MM.1S (cell line): ENCODE measurements around the gene CDK11A.
A peak's percentile ranks its signal among the peaks of the same experiment; 100 is the strongest.
"Not testable (repeated sequence)": the region's sequence is repeated elsewhere in the genome, so short reads cannot be mapped to it uniquely, and the experiment has no call there.

ENCODE experiments used
- DNase-seq: peaks from one replicate; pipeline ENCODE4 v3.0.0-alpha.2; 2015
- H2AFZ ChIP-seq: fragments of 300-600 bp; sonication (generic); 2 replicates; pipeline ENCODE4 v1.6.0; 2016; ENCODE audit warnings: antibody characterized with exemption, low read length
- H3F3A ChIP-seq: fragments of 300-600 bp; sonication (generic); 2 replicates; pipeline ENCODE4 v1.6.1; 2016; ENCODE audit warnings: mild to moderate bottlenecking, antibody characterized with exemption, low read length, moderate library complexity, mixed read lengths; ENCODE audit not compliant: insufficient read depth
- H3K27ac ChIP-seq: fragments of 300-600 bp; sonication (generic); 2 replicates; pipeline ENCODE4 v1.5.1; 2016; ENCODE audit warnings: mild to moderate bottlenecking, low read length
- H3K27me3 ChIP-seq: fragments of 300-600 bp; sonication (generic); replicated peaks from 2 replicates; pipeline ENCODE4 v1.6.0; 2016; ENCODE audit warnings: low read length; ENCODE audit not compliant: insufficient read depth
- H3K36me3 ChIP-seq: fragments of 300-600 bp; sonication (generic); replicated peaks from 2 replicates; pipeline ENCODE4 v1.6.1; 2016; ENCODE audit warnings: mild to moderate bottlenecking, low read length, mixed read lengths; ENCODE audit not compliant: insufficient read depth
- H3K4me1 ChIP-seq: fragments of 300-600 bp; sonication (generic); 2 replicates; pipeline ENCODE4 v1.6.1; 2016; ENCODE audit warnings: low read length, mixed read lengths
- H3K4me2 ChIP-seq: fragments of 300-600 bp; sonication (generic); 2 replicates; pipeline ENCODE4 v1.6.0; 2016; ENCODE audit warnings: low read depth, low read length
- H3K4me3 ChIP-seq: fragments of 300-600 bp; sonication (generic); 2 replicates; pipeline ENCODE4 v1.5.1; 2016; ENCODE audit warnings: low read length, mixed read lengths
- H3K79me2 ChIP-seq: fragments of 300-600 bp; sonication (generic); 2 replicates; pipeline ENCODE4 v1.6.1; 2016; ENCODE audit warnings: mixed run types, low read length, mixed read lengths
- H3K9ac ChIP-seq: fragments of 300-600 bp; sonication (generic); 2 replicates; pipeline ENCODE4 v1.6.1; 2016; ENCODE audit warnings: low read length, mixed read lengths
- H3K9me2 ChIP-seq: fragments of 300-600 bp; sonication (generic); replicated peaks from 2 replicates; pipeline ENCODE4 v1.6.1; 2016; ENCODE audit warnings: mild to moderate bottlenecking, low read length, mixed read lengths; ENCODE audit not compliant: insufficient read depth
- H3K9me3 ChIP-seq: fragments of 300-600 bp; sonication (generic); replicated peaks from 2 replicates; pipeline ENCODE4 v1.6.1; 2016; ENCODE audit warnings: mild to moderate bottlenecking, low read length, mixed read lengths; ENCODE audit not compliant: insufficient read depth
- H4K20me1 ChIP-seq: fragments of 300-600 bp; sonication (generic); 2 replicates; pipeline ENCODE4 v1.6.1; 2016; ENCODE audit warnings: mild to moderate bottlenecking, low read length, moderate library complexity, mixed read lengths; ENCODE audit not compliant: insufficient read depth
- TF ChIP-seq, protein P1 (sequence below): fragments of 300-600 bp; sonication (generic); IDR thresholded peaks from 2 replicates; pipeline ENCODE4 v1.5.1; 2016; ENCODE audit warnings: antibody characterized with exemption, low read length, mixed read lengths

CDK11A gene

DNA sequence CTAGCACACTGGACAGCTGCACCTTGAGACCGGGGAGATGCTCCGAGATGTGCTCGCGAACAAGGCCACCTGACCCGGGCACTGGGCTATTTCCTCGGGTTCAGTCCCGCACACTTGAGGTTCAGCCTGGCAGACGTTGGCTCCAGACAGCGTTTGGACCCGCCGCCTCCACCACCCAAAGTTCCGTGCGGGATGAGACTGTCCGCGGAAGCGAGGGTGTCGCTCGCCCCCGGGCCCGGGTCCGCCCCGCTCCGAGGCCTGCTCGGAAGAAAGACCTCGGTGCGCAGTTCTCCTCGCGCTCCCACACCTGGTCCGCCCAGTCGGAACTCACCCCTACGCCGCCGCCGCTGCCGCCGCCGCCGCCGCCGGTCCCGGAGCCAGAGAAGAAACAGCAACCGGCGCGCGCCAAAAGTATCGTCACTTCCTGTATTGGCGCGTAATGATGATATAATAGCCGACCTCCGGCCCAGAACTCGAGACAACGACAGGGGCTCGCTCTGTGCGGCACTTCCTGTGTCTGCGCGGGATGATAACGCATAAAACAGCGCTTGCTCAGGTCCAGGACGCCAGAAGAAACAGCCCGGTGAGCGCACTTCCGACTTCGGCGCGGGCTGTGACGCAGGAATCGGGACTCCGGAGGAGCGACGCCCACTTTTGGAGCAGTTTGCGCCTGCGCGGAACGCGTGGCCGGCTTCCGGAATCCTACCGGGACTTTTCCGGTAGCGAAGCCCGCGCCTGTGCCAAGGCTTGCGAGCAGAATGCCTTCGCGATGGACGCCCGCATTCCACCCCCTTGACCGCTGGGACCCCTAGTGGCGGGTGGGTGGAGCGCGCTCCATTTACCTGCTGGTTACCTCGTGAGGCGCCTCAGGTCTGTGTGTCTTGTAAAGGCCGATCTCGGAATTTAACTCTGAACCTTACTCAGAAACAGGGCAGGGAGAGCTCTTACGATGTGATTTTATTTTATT, 65.3 kb downstream of the CDK11A start, which contains the start of gene CDK11B:
Gene CDK11B (minus strand): TSS at position 422 of the 967 bp plus-strand sequence. CDS start 1,519 bp downstream, outside the sequence.
- peak; percentile 97 for DNase-seq
- peak within 1 kb of the TSS; percentile 70 for H3K4me3 ChIP-seq
- H3F3A ChIP-seq, H3K9me2 ChIP-seq, H3K27me3 ChIP-seq, H3K4me1 ChIP-seq, H3K9me3 ChIP-seq, H4K20me1 ChIP-seq, H3K36me3 ChIP-seq: not testable (repeated sequence)
- peak within 1 kb of the TSS; percentile 76 for H2AFZ ChIP-seq
- peak within 1 kb of the TSS; percentile 97 for H3K27ac ChIP-seq
- peaks cover 20% of the 10 kb centered on the region for H3K79me2 ChIP-seq
- H3K4me2 ChIP-seq, result peak within 1 kb of the TSS; percentile 29; the same call in 1 of the 2 replicates
- peak within 1 kb of the TSS; percentile 83 for H3K9ac ChIP-seq
- TF ChIP-seq, protein P1, sequence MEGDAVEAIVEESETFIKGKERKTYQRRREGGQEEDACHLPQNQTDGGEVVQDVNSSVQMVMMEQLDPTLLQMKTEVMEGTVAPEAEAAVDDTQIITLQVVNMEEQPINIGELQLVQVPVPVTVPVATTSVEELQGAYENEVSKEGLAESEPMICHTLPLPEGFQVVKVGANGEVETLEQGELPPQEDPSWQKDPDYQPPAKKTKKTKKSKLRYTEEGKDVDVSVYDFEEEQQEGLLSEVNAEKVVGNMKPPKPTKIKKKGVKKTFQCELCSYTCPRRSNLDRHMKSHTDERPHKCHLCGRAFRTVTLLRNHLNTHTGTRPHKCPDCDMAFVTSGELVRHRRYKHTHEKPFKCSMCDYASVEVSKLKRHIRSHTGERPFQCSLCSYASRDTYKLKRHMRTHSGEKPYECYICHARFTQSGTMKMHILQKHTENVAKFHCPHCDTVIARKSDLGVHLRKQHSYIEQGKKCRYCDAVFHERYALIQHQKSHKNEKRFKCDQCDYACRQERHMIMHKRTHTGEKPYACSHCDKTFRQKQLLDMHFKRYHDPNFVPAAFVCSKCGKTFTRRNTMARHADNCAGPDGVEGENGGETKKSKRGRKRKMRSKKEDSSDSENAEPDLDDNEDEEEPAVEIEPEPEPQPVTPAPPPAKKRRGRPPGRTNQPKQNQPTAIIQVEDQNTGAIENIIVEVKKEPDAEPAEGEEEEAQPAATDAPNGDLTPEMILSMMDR, result peak; percentile 27; the same call in 1 of the 2 replicates
